Prostate gland (tissue), 2 donors: Measurements from ENCODE around the gene LMTK3.

ENCODE experiments used
- POLR2A ChIP-seq: fragments of 450-650 bp; IDR thresholded peaks from one replicate; pipeline ENCODE4 v1.6.1; 2016; ENCODE audit warnings: antibody characterized with exemption, mild to moderate bottlenecking
- POLR2AphosphoS5 ChIP-seq: sonication (generic); formaldehyde crosslinking; IDR thresholded peaks from one replicate; pipeline ENCODE4 v1.6.1; 2017; ENCODE audit warnings: antibody characterized with exemption
- TF ChIP-seq, protein P1 (sequence below), 4 experiments: fragments of 200-600 bp in 2 of 4; fragments of 450-650 bp in 2 of 4; sonication (generic) in 2 of 4; IDR thresholded peaks; 1 replicate in 3 of 4; 2 replicates in 1 of 4; pipeline ENCODE4 v1.5.1; 2016 to 2019; ENCODE audit warnings: antibody characterized with exemption in 4 of 4, mild to moderate bottlenecking in 2 of 4, moderate library complexity in 2 of 4

- no peak for TF ChIP-seq POLR2AphosphoS5
- TF ChIP-seq, protein P1, sequence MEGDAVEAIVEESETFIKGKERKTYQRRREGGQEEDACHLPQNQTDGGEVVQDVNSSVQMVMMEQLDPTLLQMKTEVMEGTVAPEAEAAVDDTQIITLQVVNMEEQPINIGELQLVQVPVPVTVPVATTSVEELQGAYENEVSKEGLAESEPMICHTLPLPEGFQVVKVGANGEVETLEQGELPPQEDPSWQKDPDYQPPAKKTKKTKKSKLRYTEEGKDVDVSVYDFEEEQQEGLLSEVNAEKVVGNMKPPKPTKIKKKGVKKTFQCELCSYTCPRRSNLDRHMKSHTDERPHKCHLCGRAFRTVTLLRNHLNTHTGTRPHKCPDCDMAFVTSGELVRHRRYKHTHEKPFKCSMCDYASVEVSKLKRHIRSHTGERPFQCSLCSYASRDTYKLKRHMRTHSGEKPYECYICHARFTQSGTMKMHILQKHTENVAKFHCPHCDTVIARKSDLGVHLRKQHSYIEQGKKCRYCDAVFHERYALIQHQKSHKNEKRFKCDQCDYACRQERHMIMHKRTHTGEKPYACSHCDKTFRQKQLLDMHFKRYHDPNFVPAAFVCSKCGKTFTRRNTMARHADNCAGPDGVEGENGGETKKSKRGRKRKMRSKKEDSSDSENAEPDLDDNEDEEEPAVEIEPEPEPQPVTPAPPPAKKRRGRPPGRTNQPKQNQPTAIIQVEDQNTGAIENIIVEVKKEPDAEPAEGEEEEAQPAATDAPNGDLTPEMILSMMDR (IDR thresholded peaks at IDR 0.05) = no peak
- TF ChIP-seq POLR2A = no peak
Observed at GRCh38 chr19:48552406-48553322, 41.0 kb upstream of the LMTK3 start.
